Measurements from ENCODE around the gene XCL2.
"Not testable (repeated sequence)": the region's sequence is repeated elsewhere in the genome, so short reads cannot be mapped to it uniquely, and the experiment has no call there.

DNA sequence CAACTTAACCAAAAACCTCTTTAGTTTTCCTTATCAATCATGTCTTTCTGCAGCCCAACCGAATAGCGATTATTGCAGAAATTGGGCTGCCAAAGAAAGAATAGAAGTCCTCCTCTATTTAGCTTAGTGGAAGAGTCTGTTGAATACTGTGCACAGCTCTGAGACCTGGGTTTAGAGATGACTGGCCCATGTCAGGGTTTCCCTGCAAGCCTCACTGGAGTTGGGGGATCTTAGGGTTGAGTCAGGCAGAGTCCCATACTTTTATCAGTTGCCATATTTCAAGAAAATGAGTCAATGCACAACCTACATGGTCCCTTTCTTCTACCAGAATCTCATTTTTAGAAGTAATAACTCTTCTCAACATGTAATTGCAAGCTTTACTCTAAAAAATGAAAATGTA is 36.5 kb upstream of the XCL2 start:
- TF ChIP-seq, protein P1, sequence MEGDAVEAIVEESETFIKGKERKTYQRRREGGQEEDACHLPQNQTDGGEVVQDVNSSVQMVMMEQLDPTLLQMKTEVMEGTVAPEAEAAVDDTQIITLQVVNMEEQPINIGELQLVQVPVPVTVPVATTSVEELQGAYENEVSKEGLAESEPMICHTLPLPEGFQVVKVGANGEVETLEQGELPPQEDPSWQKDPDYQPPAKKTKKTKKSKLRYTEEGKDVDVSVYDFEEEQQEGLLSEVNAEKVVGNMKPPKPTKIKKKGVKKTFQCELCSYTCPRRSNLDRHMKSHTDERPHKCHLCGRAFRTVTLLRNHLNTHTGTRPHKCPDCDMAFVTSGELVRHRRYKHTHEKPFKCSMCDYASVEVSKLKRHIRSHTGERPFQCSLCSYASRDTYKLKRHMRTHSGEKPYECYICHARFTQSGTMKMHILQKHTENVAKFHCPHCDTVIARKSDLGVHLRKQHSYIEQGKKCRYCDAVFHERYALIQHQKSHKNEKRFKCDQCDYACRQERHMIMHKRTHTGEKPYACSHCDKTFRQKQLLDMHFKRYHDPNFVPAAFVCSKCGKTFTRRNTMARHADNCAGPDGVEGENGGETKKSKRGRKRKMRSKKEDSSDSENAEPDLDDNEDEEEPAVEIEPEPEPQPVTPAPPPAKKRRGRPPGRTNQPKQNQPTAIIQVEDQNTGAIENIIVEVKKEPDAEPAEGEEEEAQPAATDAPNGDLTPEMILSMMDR (IDR thresholded peaks at IDR 0.05): not testable (repeated sequence)
- not testable (repeated sequence) for TF ChIP-seq EZH2phosphoT487, EZH2 (IDR thresholded peaks at IDR 0.05)

Data from neural progenitor cell (in vitro differentiated cells).